ENCODE results near the gene SERPINH1. TPM values are rescaled to one million over a fixed set of nuclear protein-coding genes. Genes with fewer than 3 reads are reported as not detected.

SERPINH1 gene
- total and polyA plus RNA-seq, 7 donors: 11.6 to 43.3 (median 28.8) TPM

GRCh38 chr11:75555079-75555811 is 6.8 kb upstream of the SERPINH1 start:
- WGBS, 3 donors: 78 to 88% (median 81%) methylated on average over 12 of the region's 12 CpGs
- Histone ChIP-seq H3K27ac (peak overlapping the region; percentile 73), H3K4me3 (no peak overlapping the region), H3K36me3 (ENCODE audit: insufficient read depth in 1 of 2, low read depth in 1 of 2) (no peaks in the 10 kb centered on the region), H3K27me3 (ENCODE audit: insufficient read depth in 3 of 3, low read length in 2 of 3) (no peaks in the 10 kb centered on the region), H3K4me1 (peaks cover 43% of the 10 kb centered on the region), H3K9me3 (no peaks in the 10 kb centered on the region)
- ATAC-seq (no peak), DNase-seq (no peak)
- intact Hi-C loops (cut with DNase I): no loop called here
- TF ChIP-seq, protein P1, sequence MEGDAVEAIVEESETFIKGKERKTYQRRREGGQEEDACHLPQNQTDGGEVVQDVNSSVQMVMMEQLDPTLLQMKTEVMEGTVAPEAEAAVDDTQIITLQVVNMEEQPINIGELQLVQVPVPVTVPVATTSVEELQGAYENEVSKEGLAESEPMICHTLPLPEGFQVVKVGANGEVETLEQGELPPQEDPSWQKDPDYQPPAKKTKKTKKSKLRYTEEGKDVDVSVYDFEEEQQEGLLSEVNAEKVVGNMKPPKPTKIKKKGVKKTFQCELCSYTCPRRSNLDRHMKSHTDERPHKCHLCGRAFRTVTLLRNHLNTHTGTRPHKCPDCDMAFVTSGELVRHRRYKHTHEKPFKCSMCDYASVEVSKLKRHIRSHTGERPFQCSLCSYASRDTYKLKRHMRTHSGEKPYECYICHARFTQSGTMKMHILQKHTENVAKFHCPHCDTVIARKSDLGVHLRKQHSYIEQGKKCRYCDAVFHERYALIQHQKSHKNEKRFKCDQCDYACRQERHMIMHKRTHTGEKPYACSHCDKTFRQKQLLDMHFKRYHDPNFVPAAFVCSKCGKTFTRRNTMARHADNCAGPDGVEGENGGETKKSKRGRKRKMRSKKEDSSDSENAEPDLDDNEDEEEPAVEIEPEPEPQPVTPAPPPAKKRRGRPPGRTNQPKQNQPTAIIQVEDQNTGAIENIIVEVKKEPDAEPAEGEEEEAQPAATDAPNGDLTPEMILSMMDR (IDR thresholded peaks at IDR 0.05): no peak

DNA sequence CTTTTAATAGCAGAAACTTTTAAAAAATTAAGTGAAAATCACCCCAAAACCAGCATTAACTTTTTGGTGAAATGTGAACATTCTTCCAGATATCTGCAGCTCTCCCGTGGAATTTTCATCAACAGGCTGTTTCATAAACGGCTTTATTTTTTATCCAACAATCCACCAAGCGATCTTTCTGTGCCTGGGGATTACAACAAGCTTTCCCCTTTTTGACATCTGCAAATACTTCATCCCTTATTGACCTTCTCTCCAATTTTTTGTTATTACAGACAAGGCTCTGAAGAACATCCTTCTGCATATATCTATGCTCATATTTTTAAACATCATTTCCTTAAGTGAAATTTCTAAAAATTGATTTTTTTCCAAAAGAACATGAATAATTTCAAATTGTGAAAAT is 5.8 kb upstream of the SERPINH1 start:
- DNase-seq (no peak), ATAC-seq (no peak)
- H3K36me3 ChIP-seq (ENCODE audit: insufficient read depth in 1 of 2, low read depth in 1 of 2): no peaks in the 10 kb centered on the region
- 67 to 81% (median 79%) methylated on average over 3 of the region's 3 CpGs for WGBS, 3 donors
- TF ChIP-seq, protein P1 (IDR thresholded peaks at IDR 0.05): no peak
- H3K4me3 ChIP-seq: no peak overlapping the region
- intact Hi-C loops (cut with DNase I): no loop called here
- H3K4me1 ChIP-seq: peaks cover 43% of the 10 kb centered on the region
- H3K27me3 ChIP-seq (ENCODE audit: insufficient read depth in 3 of 3, low read length in 2 of 3): no peaks in the 10 kb centered on the region
- no peaks in the 10 kb centered on the region for H3K9me3 ChIP-seq
- H3K27ac ChIP-seq: no peak overlapping the region

- DNase-seq (peak in 1 of 2 donors; percentile 55), ATAC-seq (no peak)
- no peaks in the 10 kb centered on the region for H3K36me3 ChIP-seq (ENCODE audit: insufficient read depth in 1 of 2, low read depth in 1 of 2)
- 54 to 59% (median 58%) methylated on average over 17 of the region's 17 CpGs for WGBS, 3 donors
- TF ChIP-seq, protein P1 (IDR thresholded peaks at IDR 0.05): no peak
- intact Hi-C loops (cut with DNase I): no loop called here
- H3K4me1 ChIP-seq: peaks cover 42% of the 10 kb centered on the region
- peak overlapping the region; percentile 71 for H3K27ac ChIP-seq
- no peaks in the 10 kb centered on the region for H3K27me3 ChIP-seq (ENCODE audit: insufficient read depth in 3 of 3, low read length in 2 of 3)
- peak overlapping the region; percentile 4 for H3K4me3 ChIP-seq
- H3K9me3 ChIP-seq: no peaks in the 10 kb centered on the region
Observed at GRCh38 chr11:75557666-75558494, 4.2 kb upstream of the SERPINH1 start.

DNA sequence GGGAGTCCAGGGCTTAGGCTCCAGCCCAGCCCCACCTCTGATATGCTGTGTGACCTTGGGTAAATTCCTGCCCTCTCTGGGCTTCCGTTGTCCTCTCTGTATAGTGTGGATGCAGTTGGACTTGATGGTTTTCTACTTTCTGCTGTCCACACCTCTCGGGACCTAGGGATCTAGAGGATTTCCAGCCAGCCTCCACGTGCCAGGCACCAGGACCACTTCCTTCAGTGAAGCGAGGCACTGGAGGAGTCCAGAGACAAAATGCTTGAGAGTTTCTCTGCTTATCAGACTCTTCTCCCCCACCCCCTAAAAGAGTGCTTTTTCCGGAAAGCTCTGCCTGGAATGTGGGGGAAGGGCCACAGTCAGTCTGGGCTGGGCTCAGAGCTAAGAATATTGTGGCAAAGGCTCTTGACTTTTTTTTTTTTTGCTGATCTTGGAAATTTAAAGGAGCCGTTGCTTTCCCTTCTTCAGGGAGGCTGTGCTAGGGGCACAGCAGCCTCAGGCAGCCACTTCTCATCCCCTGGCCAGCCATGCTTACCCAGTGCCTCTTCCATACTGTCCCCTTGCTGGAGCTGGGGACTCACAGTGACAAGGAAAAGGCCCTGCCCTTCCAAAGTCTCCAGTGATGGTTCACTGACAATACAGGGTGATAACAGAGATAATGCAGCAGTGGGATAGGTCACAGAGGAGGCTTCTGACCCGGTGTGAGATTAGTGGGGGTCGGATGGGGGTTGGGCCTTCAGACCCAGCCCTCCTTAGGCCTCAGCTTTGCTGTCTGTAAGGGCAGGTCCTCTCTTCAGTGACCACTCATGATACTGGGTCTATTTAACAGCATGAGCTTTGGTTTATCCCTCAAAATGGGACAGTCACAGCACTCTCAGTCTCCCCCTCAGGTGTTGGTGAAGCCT is 2.9 kb upstream of the SERPINH1 start:
- peak overlapping the region; percentile 4 for H3K4me3 ChIP-seq
- ATAC-seq: no peak

More for the DNA sequence above, 2.9 kb upstream of the SERPINH1 start:
- Histone ChIP-seq H3K27ac (peak overlapping the region; percentile 71), H3K4me1 (peaks cover 40% of the 10 kb centered on the region), H3K36me3 (ENCODE audit: insufficient read depth in 1 of 2, low read depth in 1 of 2) (no peaks in the 10 kb centered on the region), H3K27me3 (ENCODE audit: insufficient read depth in 3 of 3, low read length in 2 of 3) (no peaks in the 10 kb centered on the region), H3K9me3 (no peaks in the 10 kb centered on the region)
- DNase-seq: peak in 1 of 2 donors; percentile 62
- TF ChIP-seq, protein P1 (IDR thresholded peaks at IDR 0.05): no peak
- intact Hi-C loops (cut with DNase I): no loop called here
- WGBS, 3 donors: 31 to 39% (median 35%) methylated on average over 8 of the region's 8 CpGs

Data from psoas muscle (tissue), 8 donors.